Prostate gland (tissue), 2 donors: ENCODE data around the gene CD48. TPM values are rescaled to one million over a fixed set of nuclear protein-coding genes. Genes with fewer than 3 reads are reported as not detected.

Experiments
- DNase-seq: peaks from one replicate; pipeline ENCODE4 v3.0.0-alpha.2; 2019; ENCODE audit warnings: low spot score
- H3K27ac ChIP-seq, 2 donors: fragments of 200-600 bp; sonication (generic); 2 replicates each; pipeline ENCODE4 v1.5.1; 2017 to 2019
- H3K27me3 ChIP-seq: fragments of 200-600 bp; sonication (generic); replicated peaks from 2 replicates; pipeline ENCODE4 v1.5.1; 2019; ENCODE audit not compliant: insufficient read depth
- H3K36me3 ChIP-seq, 2 donors: fragments of 200-600 bp; sonication (generic); 1 replicate in 1 of 2; 2 replicates in 1 of 2; pipeline versions ENCODE4 v1.5.1 to v1.8.1; 2017 to 2019
- H3K4me1 ChIP-seq: fragments of 200-600 bp; sonication (generic); replicated peaks from 2 replicates; pipeline ENCODE4 v1.5.1; 2019
- H3K4me3 ChIP-seq, 2 donors: fragments of 200-600 bp; sonication (generic); 2 replicates each; pipeline ENCODE4 v1.5.1; 2017 to 2019
- H3K9me3 ChIP-seq: fragments of 200-600 bp; sonication (generic); 2 replicates; pipeline ENCODE4 v1.5.1; 2017
- CTCF ChIP-seq, 4 experiments: fragments of 200-600 bp in 2 of 4; fragments of 450-650 bp in 2 of 4; sonication (generic) in 2 of 4; IDR thresholded peaks; 1 replicate in 3 of 4; 2 replicates in 1 of 4; pipeline ENCODE4 v1.5.1; 2016 to 2019; ENCODE audit warnings: antibody characterized with exemption in 4 of 4, mild to moderate bottlenecking in 2 of 4, moderate library complexity in 2 of 4
- POLR2A ChIP-seq: fragments of 450-650 bp; IDR thresholded peaks from one replicate; pipeline ENCODE4 v1.6.1; 2016; ENCODE audit warnings: antibody characterized with exemption, mild to moderate bottlenecking
- POLR2AphosphoS5 ChIP-seq: sonication (generic); formaldehyde crosslinking; IDR thresholded peaks from one replicate; pipeline ENCODE4 v1.6.1; 2017; ENCODE audit warnings: antibody characterized with exemption
- WGBS: methylation state at CpG from one replicate; pipeline ENCODE4 v1.1.5; 2018; 5-methylcytosine and 5-hydroxymethylcytosine counted together
- intact Hi-C: fragments of 100-400 bp; cut with DNase I; formaldehyde crosslinking; loops from one replicate; pipeline ENCODE4 v1.14.2; 2022
- total RNA-seq, 2 donors: library from RNA; depleted of rRNA; stranded (reverse); fragments of >200 nt; gene quantifications; one replicate each; pipeline ENCODE4 v1.1.0, GENCODE V29; 2016

The CD48 gene
- total RNA-seq, 2 donors from 2014 or later: 3.0 to 4.7 TPM

DNA sequence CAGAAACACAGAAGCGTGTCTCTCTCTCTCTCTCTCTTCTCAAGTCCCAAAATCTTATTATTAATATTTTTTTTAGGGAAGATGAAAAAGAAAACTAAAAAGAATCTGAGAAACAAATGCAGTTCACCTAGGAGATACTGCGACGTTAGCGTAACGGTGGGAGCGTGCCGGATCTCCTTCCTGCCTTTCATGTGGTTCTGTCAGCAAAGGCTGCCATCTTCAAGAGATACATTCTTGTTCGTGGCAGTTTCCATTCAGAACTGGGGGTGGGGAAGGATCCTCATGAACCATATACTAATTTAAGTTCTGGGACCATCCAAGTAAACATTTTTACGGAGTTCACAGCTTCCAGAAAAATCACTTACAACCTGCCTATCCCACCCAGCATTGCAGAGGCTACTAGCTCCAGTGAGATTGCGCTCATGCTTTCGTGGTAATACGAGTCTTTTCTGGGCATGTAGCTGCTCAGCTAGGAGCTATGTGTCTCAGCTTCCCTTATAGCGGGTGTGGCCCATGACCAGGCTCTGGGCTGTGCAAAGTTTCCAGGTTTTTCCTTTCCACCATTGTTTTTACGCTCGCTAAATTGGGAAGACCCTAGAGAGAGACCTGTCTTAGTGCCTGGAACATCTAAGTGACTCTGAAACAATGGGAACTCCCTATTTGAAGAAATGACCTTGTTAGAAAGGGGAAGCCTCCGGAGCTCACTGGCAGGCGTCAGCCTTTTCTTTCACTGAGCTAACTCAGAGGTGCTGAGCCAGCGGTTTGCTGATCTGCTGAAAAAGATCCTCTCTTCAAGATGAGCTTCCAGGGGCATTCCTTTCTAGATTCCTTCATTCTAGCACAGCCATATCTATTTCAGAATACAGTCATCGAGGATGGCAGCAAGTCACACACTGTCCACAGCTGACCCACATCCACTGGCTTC, 82.1 kb downstream of the CD48 start:
- 68% methylated on average over 19 of the region's 19 CpGs for WGBS
- no peak for DNase-seq

GRCh38 chr1:160628799-160629263, 82.8 kb downstream of the CD48 start:
- TF ChIP-seq CTCF (IDR thresholded peaks at IDR 0.05): no peak
- TF ChIP-seq POLR2AphosphoS5: no peak
- Histone ChIP-seq H3K27me3 (no peaks in the 10 kb centered on the region), H3K27ac (no peak overlapping the region), H3K4me1 (no peaks in the 10 kb centered on the region), H3K36me3 (no peaks in the 10 kb centered on the region), H3K4me3 (no peak overlapping the region), H3K9me3 (no peaks in the 10 kb centered on the region)
- intact Hi-C loops: no loop called here
- WGBS: 60% methylated on average over 8 of the region's 8 CpGs
- DNase-seq: no peak

More for the DNA sequence above, 82.1 kb downstream of the CD48 start:
- TF ChIP-seq POLR2AphosphoS5: no peak
- no peak for TF ChIP-seq CTCF (IDR thresholded peaks at IDR 0.05)
- TF ChIP-seq POLR2A: no peak
- H3K36me3 ChIP-seq: no peaks in the 10 kb centered on the region
- intact Hi-C loops: no loop called here
- H3K4me1 ChIP-seq: no peaks in the 10 kb centered on the region
- no peaks in the 10 kb centered on the region for H3K9me3 ChIP-seq
- no peak overlapping the region for H3K4me3 ChIP-seq
- H3K27me3 ChIP-seq: no peaks in the 10 kb centered on the region
- no peak overlapping the region for H3K27ac ChIP-seq

Other genes starting within 250 kb of the CD48 start
- 1 to 10 TPM in 1 of 2 donors, under 1 TPM in 1; 0.64 to 1.4 TPM for gene SLAMF6, start 188.6 kb downstream of the CD48 start, total RNA-seq
- 1 to 10 TPM; 1.2 to 6.7 TPM for gene CD84, start 132.3 kb downstream of the CD48 start, total RNA-seq
- gene SLAMF1, start 64.8 kb downstream of the CD48 start, total RNA-seq: under 1 TPM; 0.17 to 0.36 TPM
- gene SLAMF7, start 27.4 kb upstream of the CD48 start, total RNA-seq: under 1 TPM; 0.14 to 0.51 TPM
- 1 to 10 TPM in 1 of 2 donors, under 1 TPM in 1; 0.46 to 1.7 TPM for gene LY9, start 84.4 kb upstream of the CD48 start, total RNA-seq
- gene CD244, start 151.1 kb upstream of the CD48 start, total RNA-seq: 1 to 10 TPM in 1 of 2 donors, under 1 TPM in 1; 0.55 to 1.1 TPM
- 1 to 10 TPM in 1 of 2 donors, under 1 TPM in 1; 0.96 to 7.0 TPM for gene ITLN1, start 173.4 kb upstream of the CD48 start, total RNA-seq
- gene ITLN2, start 243.0 kb upstream of the CD48 start, total RNA-seq: 1 to 10 TPM in 1 of 2 donors, under 1 TPM in 1; 0.82 to 2.4 TPM